ENCODE results near the gene HSD3B2. TPM values are rescaled to one million over a fixed set of nuclear protein-coding genes. Genes with fewer than 3 reads are reported as not detected.

HSD3B2 gene
- polyA plus RNA-seq, 3 donors: 1.0 to 2.4 (median 1.9) TPM

DNA sequence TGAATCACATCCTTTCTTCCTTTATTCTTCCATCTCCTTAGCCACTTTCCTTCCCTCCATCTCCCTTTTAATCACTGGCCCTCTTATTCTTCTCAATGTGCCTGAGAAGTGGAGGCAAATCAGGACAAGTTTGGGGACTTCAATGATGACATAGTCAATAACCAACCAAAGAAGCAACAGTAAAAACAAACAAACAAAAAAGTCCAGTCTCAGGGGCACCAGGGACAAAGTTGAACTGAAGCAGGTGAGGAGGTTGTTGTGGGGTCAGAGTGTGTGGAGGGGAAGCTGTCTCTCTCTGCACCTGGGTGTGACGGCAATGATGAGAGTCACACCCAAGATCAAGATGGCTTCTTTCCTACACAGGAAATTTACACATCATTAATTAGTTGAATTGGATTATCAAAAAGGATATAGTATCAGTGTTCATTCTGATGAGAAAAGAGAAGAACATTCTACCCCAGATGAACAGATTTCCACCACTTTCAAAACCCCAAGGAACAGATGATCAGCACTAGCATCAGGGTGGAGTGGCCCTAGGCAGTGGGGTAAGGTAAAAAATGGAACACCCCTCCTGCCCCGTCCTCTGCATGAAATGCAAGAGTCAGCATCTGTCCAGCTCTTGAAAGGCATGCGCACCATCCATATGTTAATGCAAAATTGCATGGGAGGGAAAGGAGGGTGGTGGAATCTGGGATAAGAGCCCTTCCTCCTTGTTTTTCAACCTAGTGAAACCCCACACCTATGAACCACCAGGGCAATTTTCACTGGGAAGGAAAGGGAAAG is 32.6 kb downstream of the HSD3B2 start:
- no peak for DNase-seq (ENCODE audit: extremely low read depth in 1 of 11, low read depth in 9 of 11, low spot score in 4 of 11)

DNA sequence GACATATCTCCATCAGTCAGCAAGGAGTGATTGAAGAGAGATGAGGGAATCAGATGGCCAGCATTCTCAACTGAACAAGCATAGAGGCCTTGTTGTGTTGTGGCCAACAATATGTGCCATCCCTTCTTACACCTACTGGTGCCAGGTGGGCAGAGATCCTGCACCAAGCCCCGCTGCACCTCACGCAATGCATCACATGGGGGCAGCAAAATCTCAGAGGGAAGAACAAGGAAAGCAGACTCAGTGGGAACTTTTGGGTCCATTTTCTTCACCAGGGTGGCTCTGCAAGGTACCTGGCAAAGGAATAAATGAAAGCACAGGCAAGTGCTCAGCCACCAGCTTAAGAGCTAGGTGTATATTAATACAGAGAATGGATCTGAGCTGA is 33.2 kb downstream of the HSD3B2 start:
- DNase-seq (ENCODE audit: extremely low read depth in 1 of 11, low read depth in 9 of 11, low spot score in 4 of 11): no peak

DNA sequence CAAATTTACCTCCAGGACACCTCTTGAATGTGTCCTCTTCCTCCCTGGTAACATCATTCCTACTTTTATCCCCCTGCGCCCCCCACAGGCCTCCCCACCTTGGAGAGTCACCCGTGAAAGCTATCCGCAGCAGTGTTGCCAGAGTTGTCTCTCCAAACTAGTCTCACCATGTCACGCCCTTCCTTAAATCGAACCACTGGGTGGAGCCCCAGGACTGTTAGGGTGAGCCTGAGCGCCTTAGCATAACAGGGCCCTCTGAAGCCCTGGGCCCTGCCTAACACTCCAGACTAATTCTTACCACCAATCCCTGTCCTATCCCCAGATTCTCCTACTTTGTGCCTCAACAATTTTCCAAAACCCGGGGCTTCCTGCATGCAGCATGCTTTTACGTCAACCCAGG is 35.0 kb downstream of the HSD3B2 start:
- DNase-seq (ENCODE audit: extremely low read depth in 1 of 11, low read depth in 9 of 11, low spot score in 4 of 11): no peak

DNA sequence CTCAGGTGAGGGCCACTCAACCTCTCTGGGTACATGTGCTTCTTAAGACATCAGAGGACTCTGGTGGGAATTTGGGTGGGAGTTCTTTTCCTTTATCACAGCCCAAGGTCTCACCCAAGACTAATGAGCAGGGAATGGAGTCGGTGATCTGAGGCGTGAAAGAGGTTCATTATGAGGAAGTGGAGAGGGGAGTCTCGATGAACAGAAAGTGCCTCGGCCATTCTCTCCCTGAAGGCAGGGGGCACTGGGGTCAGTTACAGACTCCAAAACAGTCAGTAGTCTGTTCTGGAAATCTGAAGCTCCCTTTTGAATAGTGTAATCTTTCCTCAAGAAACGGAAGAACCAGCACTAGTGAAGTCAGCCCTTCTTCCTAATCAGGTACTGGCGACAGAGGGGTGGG is 36.2 kb downstream of the HSD3B2 start:
- DNase-seq (ENCODE audit: extremely low read depth in 1 of 11, low read depth in 9 of 11, low spot score in 4 of 11): no peak

DNA sequence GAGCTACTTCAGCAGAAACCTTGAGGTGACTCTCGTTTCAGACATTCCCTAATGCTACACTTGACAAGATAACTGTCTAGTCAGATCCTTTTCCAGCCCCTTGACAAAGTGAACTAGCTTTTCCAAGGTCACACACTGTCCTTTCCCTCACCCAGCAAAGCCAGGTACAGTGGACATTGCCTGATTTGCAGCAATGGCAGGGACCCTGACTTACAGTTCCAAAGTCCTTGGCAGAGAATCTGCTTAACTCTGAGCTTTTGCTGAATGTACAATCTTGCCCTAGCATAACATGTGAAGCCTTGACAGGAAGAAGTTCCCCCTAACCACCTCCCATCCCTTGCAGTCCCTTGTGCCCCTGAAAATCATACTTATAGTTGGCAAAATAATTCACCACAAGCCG is 37.1 kb downstream of the HSD3B2 start:
- DNase-seq (ENCODE audit: extremely low read depth in 1 of 11, low read depth in 9 of 11, low spot score in 4 of 11): peak in 1 of 11 donors; percentile 14

DNA sequence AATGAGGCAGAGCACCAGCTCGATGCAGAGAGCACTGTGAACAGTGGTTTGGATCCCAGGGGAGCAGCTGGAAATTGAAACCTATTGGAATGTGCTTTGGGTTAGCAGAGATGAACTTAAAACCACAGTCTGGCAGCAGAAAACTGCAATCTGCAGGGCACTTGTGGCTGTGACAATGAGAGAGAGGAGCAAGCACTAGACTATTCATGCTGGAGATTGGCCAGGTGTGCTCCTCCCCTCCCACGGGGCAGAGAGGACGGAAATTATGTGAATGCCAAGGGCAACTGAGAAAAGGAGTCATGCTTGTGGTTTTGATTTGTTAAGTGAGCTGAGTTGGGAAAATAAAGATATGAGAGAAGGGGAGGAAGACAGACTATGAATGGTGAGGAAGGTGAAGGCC is 38.1 kb downstream of the HSD3B2 start:
- DNase-seq (ENCODE audit: extremely low read depth in 1 of 11, low read depth in 9 of 11, low spot score in 4 of 11): no peak

DNA sequence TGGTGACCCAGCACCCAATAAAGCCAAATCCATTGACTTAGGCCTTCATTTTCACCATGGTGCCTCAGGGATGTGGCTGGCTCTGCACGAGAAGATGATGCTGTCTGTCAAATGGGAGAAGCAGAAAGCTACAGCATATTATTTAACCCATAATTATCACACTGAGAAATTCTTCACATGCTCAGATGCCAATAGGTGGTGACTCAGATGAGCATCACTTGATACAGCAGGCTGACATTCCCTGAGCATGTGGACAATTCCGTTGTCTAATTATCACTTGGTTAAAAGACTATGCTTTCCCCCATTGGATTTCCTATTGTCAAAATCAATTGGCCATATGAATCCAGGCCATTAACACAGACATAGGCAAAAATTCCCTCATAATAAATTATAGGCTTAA is 48.0 kb downstream of the HSD3B2 start:
- DNase-seq (ENCODE audit: extremely low read depth in 1 of 11, low read depth in 9 of 11, low spot score in 4 of 11): no peak

DNA sequence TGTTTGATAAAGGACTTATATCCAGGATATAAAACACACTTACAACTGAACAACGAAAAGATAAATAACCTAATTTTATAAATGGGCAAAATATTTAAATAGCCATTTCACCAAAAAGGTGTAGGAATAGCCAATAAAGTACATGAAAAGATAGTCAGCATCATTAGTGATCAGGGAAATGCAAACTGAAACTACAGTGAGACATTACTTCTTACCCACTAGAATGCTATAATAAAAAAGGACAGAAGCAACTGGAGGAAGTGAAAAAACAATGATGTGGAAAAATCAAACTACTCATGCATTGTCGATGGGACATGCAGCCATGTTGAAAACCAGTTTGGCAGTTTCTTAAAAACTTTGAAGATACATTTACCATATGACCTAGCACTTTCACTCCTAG is 48.6 kb downstream of the HSD3B2 start:
- DNase-seq (ENCODE audit: extremely low read depth in 1 of 11, low read depth in 9 of 11, low spot score in 4 of 11): no peak

DNA sequence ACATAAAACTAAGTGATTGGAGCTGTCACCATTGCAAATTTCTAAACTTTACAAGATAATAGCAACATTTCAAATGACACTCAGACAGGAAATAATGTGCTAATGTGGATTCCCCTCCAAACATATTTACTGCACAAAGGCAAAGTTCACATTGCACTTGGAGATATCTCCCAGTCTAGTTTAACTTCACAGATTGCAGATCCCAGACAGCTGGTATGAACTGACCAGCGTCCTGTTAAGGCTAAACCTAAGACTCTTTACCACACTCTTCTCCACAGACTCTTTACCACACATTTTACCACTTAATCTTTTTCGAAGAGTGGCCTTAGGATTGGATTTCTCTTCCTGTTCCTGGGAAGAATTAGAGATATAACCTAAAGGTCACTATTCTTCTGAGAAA is 51.5 kb downstream of the HSD3B2 start:
- DNase-seq (ENCODE audit: extremely low read depth in 1 of 11, low read depth in 9 of 11, low spot score in 4 of 11): peak in 2 of 11 donors; percentile 12 to 18

DNA sequence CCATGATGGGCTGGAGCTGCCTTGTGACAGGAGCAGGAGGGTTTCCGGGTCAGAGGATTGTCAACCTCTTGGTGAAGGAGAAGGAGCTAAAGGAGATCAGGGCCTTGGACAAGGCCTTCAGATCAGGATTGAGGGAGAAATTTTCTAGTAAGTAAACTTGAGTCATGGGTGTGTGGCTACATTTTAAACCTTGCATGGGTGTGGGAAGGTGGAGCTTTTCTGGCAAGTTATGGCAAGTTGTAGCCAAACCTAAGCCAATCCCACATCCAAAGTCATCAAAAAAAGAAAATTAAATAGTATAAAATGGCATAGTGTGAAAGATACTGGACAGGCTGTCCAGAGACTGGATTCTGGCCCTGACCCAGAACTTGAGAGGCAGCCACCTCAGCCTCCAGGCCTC is 52.3 kb downstream of the HSD3B2 start:
- DNase-seq (ENCODE audit: extremely low read depth in 1 of 11, low read depth in 9 of 11, low spot score in 4 of 11): no peak

DNA sequence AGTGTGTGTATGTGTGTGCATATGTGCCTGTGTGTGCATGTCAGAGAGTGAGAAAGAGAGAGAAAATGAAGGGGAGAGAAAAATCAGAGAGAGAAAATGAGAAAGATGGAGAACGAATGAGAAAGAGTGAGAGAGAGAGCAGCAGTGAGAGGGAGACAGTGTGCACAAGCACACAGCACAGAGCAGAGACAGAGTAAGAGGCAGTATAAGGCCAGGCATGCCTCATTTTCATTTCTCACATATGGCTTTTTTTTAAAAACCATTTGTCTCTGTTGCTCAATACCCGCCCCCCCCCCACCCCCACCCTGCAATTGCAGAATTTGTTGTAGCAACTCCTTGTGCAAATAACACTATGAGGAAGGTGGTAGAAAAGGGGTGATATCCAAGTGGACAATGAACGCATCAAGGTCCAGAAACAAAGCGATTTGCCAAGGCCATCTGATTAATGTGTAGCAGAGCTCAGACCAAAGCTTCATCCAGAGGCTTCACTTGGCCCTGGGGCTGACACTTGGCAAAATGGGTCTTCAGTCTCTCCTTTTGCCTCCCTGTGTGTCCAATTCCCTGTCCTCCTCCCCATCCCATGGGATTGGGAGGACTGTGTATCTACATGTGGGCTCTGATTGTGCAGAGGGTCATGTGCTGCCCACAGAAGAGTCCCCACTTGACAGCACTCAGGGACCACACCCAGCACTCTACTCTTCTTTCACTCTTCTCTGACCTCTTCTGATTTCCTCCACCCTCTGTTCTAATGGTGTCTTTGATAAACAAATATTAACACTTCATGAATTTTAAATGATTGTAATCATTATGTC is 53.1 kb downstream of the HSD3B2 start:
- no peak for DNase-seq (ENCODE audit: extremely low read depth in 1 of 11, low read depth in 9 of 11, low spot score in 4 of 11)

DNA sequence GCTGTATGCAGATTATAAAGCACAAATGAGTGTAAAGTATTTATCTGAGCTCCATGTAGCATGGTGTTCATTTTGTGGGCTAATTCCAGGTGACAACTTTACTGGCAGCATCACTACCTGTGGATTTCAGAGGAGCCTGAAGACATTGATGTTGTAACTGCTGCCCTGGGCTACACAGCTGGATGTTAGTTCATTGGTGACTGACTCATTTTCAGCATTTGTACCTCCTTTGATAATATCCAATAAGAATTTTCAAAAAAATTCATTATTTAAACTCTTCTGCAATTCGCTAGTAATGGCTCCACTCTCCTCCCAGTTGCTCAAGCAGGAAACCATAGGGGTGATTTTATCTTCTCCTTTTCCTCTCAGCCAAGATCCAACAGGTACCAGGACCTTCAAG is 54.8 kb downstream of the HSD3B2 start:
- no peak for DNase-seq (ENCODE audit: extremely low read depth in 1 of 11, low read depth in 9 of 11, low spot score in 4 of 11)

DNA sequence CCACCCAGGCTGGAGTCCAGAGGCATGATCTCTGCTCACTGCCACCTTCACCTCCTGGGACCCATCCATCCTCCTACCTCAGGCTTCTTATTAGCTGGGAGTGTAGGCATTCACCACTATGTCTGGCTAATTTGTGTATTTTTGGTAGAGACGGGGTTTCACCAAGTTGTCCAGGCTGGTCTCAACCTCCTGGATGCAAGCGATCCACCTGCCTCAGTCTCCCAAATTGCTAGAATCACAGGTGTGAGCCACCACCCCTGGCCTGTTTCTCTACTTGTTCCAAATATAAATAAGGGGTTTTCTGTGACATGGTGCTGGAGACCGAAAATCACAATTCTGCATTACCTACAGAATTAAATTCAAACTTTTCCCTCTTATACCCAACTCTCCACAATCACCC is 55.4 kb downstream of the HSD3B2 start:
- no peak for DNase-seq (ENCODE audit: extremely low read depth in 1 of 11, low read depth in 9 of 11, low spot score in 4 of 11)

DNA sequence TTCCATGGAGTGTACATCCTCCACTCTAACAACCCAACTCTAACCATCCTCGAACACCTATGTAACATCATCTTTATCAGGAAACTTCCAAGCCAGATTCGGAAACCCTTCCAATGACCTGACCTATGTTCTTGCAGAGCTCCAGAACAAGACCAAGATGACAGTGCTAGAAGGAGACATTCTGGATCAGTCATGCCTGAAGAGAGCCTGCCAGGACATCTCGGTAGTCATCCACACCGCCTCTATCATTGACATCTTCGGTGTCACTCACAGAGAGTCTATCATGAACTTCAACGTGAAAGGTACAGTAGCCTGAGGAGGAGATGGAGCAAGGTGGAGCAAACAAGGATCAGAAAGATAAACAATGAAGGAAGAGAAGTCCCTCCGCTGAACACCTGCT is 56.0 kb downstream of the HSD3B2 start:
- no peak for DNase-seq (ENCODE audit: extremely low read depth in 1 of 11, low read depth in 9 of 11, low spot score in 4 of 11)

DNA sequence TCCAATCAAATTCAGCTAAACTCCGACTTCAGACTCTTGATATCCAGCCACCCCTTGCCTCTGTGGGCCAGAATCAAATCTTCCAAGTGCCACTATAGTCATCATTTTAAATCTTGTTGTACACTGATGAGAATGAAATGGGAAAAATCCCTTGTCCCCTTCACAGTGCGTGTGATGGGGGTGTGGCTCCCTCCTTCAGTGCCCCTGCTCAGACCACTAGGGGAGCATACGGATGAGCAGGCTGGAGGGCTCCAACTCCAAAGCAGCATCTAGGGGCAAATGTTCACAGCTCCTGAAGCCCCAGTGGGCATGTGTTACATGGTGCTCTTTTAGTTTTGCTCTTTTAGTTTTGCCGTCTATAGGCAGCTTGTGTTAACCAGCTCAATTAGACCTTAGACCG is 56.6 kb downstream of the HSD3B2 start:
- no peak for DNase-seq (ENCODE audit: extremely low read depth in 1 of 11, low read depth in 9 of 11, low spot score in 4 of 11)

DNA sequence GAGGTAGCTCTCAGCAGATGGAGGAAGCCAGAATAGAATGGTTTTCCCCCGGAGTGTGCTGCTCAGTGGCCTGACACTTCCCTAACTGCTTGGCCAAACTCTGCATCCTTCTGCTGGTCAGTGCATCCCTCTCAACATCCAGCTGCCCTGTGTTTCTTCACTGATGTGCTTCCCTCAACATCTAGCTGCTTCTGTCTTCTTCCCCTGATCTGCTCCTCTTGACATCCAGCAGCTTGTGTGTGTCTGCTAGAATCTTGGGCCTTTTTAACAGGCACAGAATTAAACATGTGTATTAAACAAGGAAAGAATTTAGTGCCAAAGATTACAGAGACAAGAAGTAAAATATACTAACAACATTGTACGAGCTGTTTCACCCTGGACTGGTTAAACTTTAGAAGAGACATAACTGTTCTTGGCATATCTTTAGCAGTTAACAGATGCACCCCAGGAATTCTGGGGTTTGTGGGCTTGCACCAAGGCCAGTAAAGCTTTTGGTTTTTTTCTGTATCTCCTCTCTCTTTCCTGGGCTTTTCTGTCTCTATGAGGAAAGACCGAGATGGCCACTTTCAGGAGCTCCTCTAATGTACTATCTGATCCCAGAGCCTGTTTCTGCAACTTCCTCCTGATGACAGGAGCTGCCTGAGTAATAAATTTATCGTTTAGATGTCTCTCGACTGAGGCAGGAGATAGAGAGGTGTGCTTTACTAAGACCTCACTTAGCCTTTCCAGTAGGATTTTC is 57.3 kb downstream of the HSD3B2 start:
- peak in 4 of 11 donors; percentile 13 to 41 (median 36) for DNase-seq (ENCODE audit: extremely low read depth in 1 of 11, low read depth in 9 of 11, low spot score in 4 of 11)

All from renal cortex interstitium (tissue), 11 donors.